OCI-LY7 (cell line): ENCODE data around the gene OAS2. TPM values are rescaled to one million over a fixed set of nuclear protein-coding genes. Genes with fewer than 3 reads are reported as not detected.

Source experiments
- BruUV-seq: library from RNA; stranded (reverse); fragments of 400-500 nt; replicated peaks from 2 replicates; lab custom pipeline; 2021; lab: Mats Ljungman, UMichigan
- CTCF ChIA-PET: fragments of 300-600 bp; sonication (Branson Sonifier 250); formaldehyde crosslinking; loops from one replicate; lab custom pipeline; 2022; ENCODE audit warnings: antibody characterized with exemption; ENCODE audit not compliant: unreplicated experiment; lab: Charles Lee
- POLR2A ChIA-PET: fragments of 300-600 bp; sonication (Branson Sonifier 250); formaldehyde crosslinking; loops from one replicate; lab custom pipeline; 2022; ENCODE audit warnings: antibody characterized with exemption; lab: Charles Lee
- DNase-seq: peaks from one replicate; pipeline ENCODE4 v3.0.0-alpha.2; 2015; ENCODE audit warnings: low spot score
- H2AFZ ChIP-seq: fragments of 200-600 bp; sonication (generic), shearing (Covaris generic); 2 replicates; pipeline ENCODE4 v1.6.1; 2014; ENCODE audit warnings: mild to moderate bottlenecking, antibody characterized with exemption, low read length, moderate library complexity
- H3K27ac ChIP-seq: fragments of 200-600 bp; sonication (generic); 2 replicates; pipeline ENCODE4 v1.5.1; 2014; ENCODE audit warnings: mixed run types, low read depth, mild to moderate bottlenecking, moderate library complexity, low read length, inconsistent platforms; ENCODE audit not compliant: poor library complexity, severe bottlenecking
- H3K36me3 ChIP-seq: fragments of 200-600 bp; sonication (generic); 2 replicates; pipeline ENCODE4 v1.6.1; 2014; ENCODE audit warnings: mild to moderate bottlenecking, antibody characterized with exemption, low read length, moderate library complexity, mixed read lengths; ENCODE audit not compliant: insufficient read depth
- H3K4me1 ChIP-seq: fragments of 200-600 bp; sonication (generic); 2 replicates; pipeline ENCODE4 v1.5.1; 2014; ENCODE audit warnings: mild to moderate bottlenecking, low read length; ENCODE audit not compliant: insufficient read depth, poor library complexity, severe bottlenecking
- H3K4me2 ChIP-seq: fragments of 200-600 bp; sonication (generic); 2 replicates; pipeline ENCODE4 v1.6.1; 2014; ENCODE audit warnings: mild to moderate bottlenecking, low read length
- H3K4me3 ChIP-seq: fragments of 200-600 bp; sonication (generic); 2 replicates; pipeline ENCODE4 v1.5.1; 2014; ENCODE audit warnings: mild to moderate bottlenecking, low read depth, low read length; ENCODE audit not compliant: poor library complexity, severe bottlenecking
- H3K79me2 ChIP-seq: fragments of 200-600 bp; sonication (generic); 2 replicates; pipeline ENCODE4 v1.6.1; 2016; ENCODE audit warnings: low read depth, mild to moderate bottlenecking, low read length, moderate library complexity, mixed read lengths; ENCODE audit not compliant: insufficient read depth
- H3K9me2 ChIP-seq: fragments of 200-600 bp; sonication (generic); 2 replicates; pipeline ENCODE4 v1.6.1; 2016; ENCODE audit warnings: mild to moderate bottlenecking, low read length, mixed read lengths; ENCODE audit not compliant: insufficient read depth
- H3K9me3 ChIP-seq: fragments of 200-600 bp; sonication (generic); 2 replicates; pipeline ENCODE4 v1.6.1; 2014; ENCODE audit warnings: mild to moderate bottlenecking, mixed run types, low read length, mixed read lengths
- H4K20me1 ChIP-seq: fragments of 200-600 bp; sonication (generic); 2 replicates; pipeline ENCODE4 v1.6.1; 2014; ENCODE audit warnings: mild to moderate bottlenecking, antibody characterized with exemption, low read length, moderate library complexity, mixed read lengths; ENCODE audit not compliant: insufficient read depth
- CTCF ChIP-seq: fragments of 200-600 bp; sonication (generic); conservative IDR thresholded peaks from 2 replicates; pipeline ENCODE4 v1.5.1; 2014; ENCODE audit warnings: mild to moderate bottlenecking, antibody characterized with exemption, low read length, moderate library complexity, mixed read lengths
- EZH2phosphoT487 ChIP-seq: fragments of 200-600 bp; sonication (generic); IDR thresholded peaks from 2 replicates; pipeline ENCODE4 v1.6.1; 2018; ENCODE audit warnings: low read depth, borderline replicate concordance, mild to moderate bottlenecking, mixed run types, antibody characterized with exemption, low read length, moderate library complexity, mixed read lengths
- intact Hi-C: fragments of 100-400 bp; cut with micrococcal nuclease; formaldehyde crosslinking; loops from one replicate; pipeline ENCODE4 v1.10.0; 2022; ENCODE audit not compliant: unreplicated experiment
- total RNA-seq, 2 experiments: library from RNA; depleted of rRNA in 1 of 2; stranded (reverse); fragments of >200 nt in 1 of 2; shearing (Covaris generic) in 1 of 2; gene quantifications; 2 replicates each; pipeline ENCODE4 v1.2.3, GENCODE V29; 2014 to 2022

OAS2 gene
- total RNA-seq, 2 experiments from 2014 or later = 33.2 to 46.8 TPM

- no TSS peak for BruUV-seq
- ChIA-PET CTCF (no interaction called here), POLR2A (no interaction called here)
- Histone ChIP-seq H3K9me3 (peaks cover under 1% of the 10 kb centered on the region; the same call in 1 of the 2 replicates), H3K4me3 (no peak overlapping the region), H2AFZ (no peak overlapping the region), H3K36me3 (peaks cover 76% of the 10 kb centered on the region), H3K9me2 (no peaks in the 10 kb centered on the region), H4K20me1 (no peaks in the 10 kb centered on the region), H3K79me2 (no peaks in the 10 kb centered on the region), H3K4me1 (peaks cover 24% of the 10 kb centered on the region), H3K4me2 (no peak overlapping the region), H3K27ac (no peak overlapping the region)
- TF ChIP-seq EZH2phosphoT487 (no peak), CTCF (no peak)
- intact Hi-C loops = no loop called here
- DNase-seq = no peak
Measured at GRCh38 chr12:113003636-113004035, 25.3 kb downstream of the OAS2 start.

GRCh38 chr12:113005762-113006161 lies 27.4 kb downstream of the OAS2 start:
- peak; percentile 48 for DNase-seq
- H3K4me2 ChIP-seq = no peak overlapping the region
- H3K27ac ChIP-seq = no peak overlapping the region
- no TSS peak for BruUV-seq
- no peaks in the 10 kb centered on the region for H3K9me2 ChIP-seq
- 0 out of 2 replicates have a peak, but pooled peaks cover 2% of the 10 kb centered on the region for H3K9me3 ChIP-seq
- H3K4me3 ChIP-seq = no peak overlapping the region
- H3K4me1 ChIP-seq = peaks cover 3% of the 10 kb centered on the region
- H2AFZ ChIP-seq = no peak overlapping the region
- H4K20me1 ChIP-seq = no peaks in the 10 kb centered on the region
- no peaks in the 10 kb centered on the region for H3K79me2 ChIP-seq
- H3K36me3 ChIP-seq = peaks cover 85% of the 10 kb centered on the region
- TF ChIP-seq CTCF (peak; percentile 69), EZH2phosphoT487 (no peak)
- ChIA-PET POLR2A (interaction anchor here (0.7 kb wide), 1 partner anchor 57 kb away, joined by 5 read pairs; no protein-coding TSS in a partner anchor), CTCF (no interaction called here)
- intact Hi-C loops = no loop called here

- TF ChIP-seq EZH2phosphoT487 = no peak
- TF ChIP-seq CTCF = no peak
- no TSS peak for BruUV-seq
- no peak overlapping the region for H3K4me2 ChIP-seq
- POLR2A ChIA-PET = interaction anchor here (0.7 kb wide), 1 partner anchor 57 kb away, joined by 5 read pairs; no protein-coding TSS in a partner anchor
- no peak for DNase-seq
- peaks cover 86% of the 10 kb centered on the region for H3K36me3 ChIP-seq
- intact Hi-C loops = no loop called here
- no peaks in the 10 kb centered on the region for H3K79me2 ChIP-seq
- H2AFZ ChIP-seq = no peak overlapping the region
- no peaks in the 10 kb centered on the region for H3K9me2 ChIP-seq
- H3K4me3 ChIP-seq = no peak overlapping the region
- H3K4me1 ChIP-seq = no peaks in the 10 kb centered on the region
- CTCF ChIA-PET = no interaction called here
- H3K9me3 ChIP-seq = peaks cover 7% of the 10 kb centered on the region; the same call in 1 of the 2 replicates
- H4K20me1 ChIP-seq = no peaks in the 10 kb centered on the region
- no peak overlapping the region for H3K27ac ChIP-seq
Measured at GRCh38 chr12:113006206-113006605, 27.9 kb downstream of the OAS2 start.
